Right lobe of liver (tissue), 4 donors: ENCODE measurements around the gene CLASP2.

Experiments used
- CTCF ChIP-seq, 4 donors: fragments of 200-600 bp in 3 of 4; fragments of 450-650 bp in 1 of 4; IDR thresholded peaks; one replicate each; pipeline versions ENCODE4 v1.5.1 to v1.8.0; 2016 to 2022; ENCODE audit warnings: antibody characterized with exemption in 4 of 4, mild to moderate bottlenecking in 2 of 4
- POLR2A ChIP-seq: fragments of 450-650 bp; IDR thresholded peaks from one replicate; pipeline ENCODE4 v1.6.1; 2017; ENCODE audit warnings: antibody characterized with exemption, mild to moderate bottlenecking
- donor health status: DM: no; HTN: no; CAD: no.
- donor health status: DM: no; HTN: no; CAD: no.
- donor health status: DM: no; HTN: yes; CAD: no.

GRCh38 chr3:33538678-33539339, 179.2 kb downstream of the CLASP2 start:
- TF ChIP-seq CTCF (IDR thresholded peaks at IDR 0.05): no peak
- no peak for TF ChIP-seq POLR2A
